KOPT-K1 (cell line): ENCODE data around the gene CXCL3.

ENCODE experiments used
- H3K27ac ChIP-seq: fragments of 200-600 bp; sonication (generic); 2 replicates; pipeline ENCODE4 v1.5.1; 2016; ENCODE audit warnings: antibody characterized with exemption, mild to moderate bottlenecking, low read depth, low read length; ENCODE audit not compliant: poor library complexity, severe bottlenecking
- H3K36me3 ChIP-seq: fragments of 200-600 bp; sonication (generic); 2 replicates; pipeline ENCODE4 v1.5.1; 2017; ENCODE audit warnings: antibody characterized with exemption, mild to moderate bottlenecking, low read length, moderate library complexity; ENCODE audit not compliant: insufficient read depth
- H3K9me3 ChIP-seq: fragments of 200-600 bp; sonication (generic); 2 replicates; pipeline ENCODE4 v1.5.1; 2017; ENCODE audit warnings: antibody characterized with exemption, low read length, mild to moderate bottlenecking; ENCODE audit not compliant: insufficient read depth, poor library complexity, severe bottlenecking

Gene CXCL3

GRCh38 chr4:74009307-74009706, 29.2 kb downstream of the CXCL3 start:
- H3K9me3 ChIP-seq = no peaks in the 10 kb centered on the region

GRCh38 chr4:74006009-74006476, 32.4 kb downstream of the CXCL3 start:
- H3K27ac ChIP-seq = no peak overlapping the region

More at GRCh38 chr4:74009307-74009706, 29.2 kb downstream of the CXCL3 start:
- H3K27ac ChIP-seq = no peak overlapping the region
- H3K36me3 ChIP-seq = no peaks in the 10 kb centered on the region

GRCh38 chr4:74005528-74005927, 33.0 kb downstream of the CXCL3 start:
- no peaks in the 10 kb centered on the region for H3K9me3 ChIP-seq
- H3K36me3 ChIP-seq = no peaks in the 10 kb centered on the region
- H3K27ac ChIP-seq = no peak overlapping the region

More at GRCh38 chr4:74006009-74006476, 32.4 kb downstream of the CXCL3 start:
- no peaks in the 10 kb centered on the region for H3K9me3 ChIP-seq
- no peaks in the 10 kb centered on the region for H3K36me3 ChIP-seq

GRCh38 chr4:74004668-74005067, 33.8 kb downstream of the CXCL3 start:
- H3K27ac ChIP-seq = no peak overlapping the region

GRCh38 chr4:74000301-74000700, 38.2 kb downstream of the CXCL3 start:
- Histone ChIP-seq H3K36me3 (no peaks in the 10 kb centered on the region), H3K9me3 (no peaks in the 10 kb centered on the region), H3K27ac (no peak overlapping the region)

More at GRCh38 chr4:74004668-74005067, 33.8 kb downstream of the CXCL3 start:
- no peaks in the 10 kb centered on the region for H3K36me3 ChIP-seq
- H3K9me3 ChIP-seq = no peaks in the 10 kb centered on the region

GRCh38 chr4:73998040-73999011, 40.2 kb downstream of the CXCL3 start, which contains the start of gene CXCL5:
Gene CXCL5 (minus strand): TSS chr4:73998677. CDS start chr4:73998581, 96 bp downstream.
- Histone ChIP-seq H3K9me3 (no peaks in the 10 kb centered on the region), H3K27ac (no peak within 1 kb of the TSS)

GRCh38 chr4:73992050-73992449, 46.4 kb downstream of the CXCL3 start:
- Histone ChIP-seq H3K27ac (no peak overlapping the region), H3K36me3 (no peaks in the 10 kb centered on the region), H3K9me3 (no peaks in the 10 kb centered on the region)

More at GRCh38 chr4:73998040-73999011, 40.2 kb downstream of the CXCL3 start, which contains the start of gene CXCL5:
- H3K36me3 ChIP-seq = no peaks in the 10 kb centered on the region

GRCh38 chr4:73991742-73992000, 46.8 kb downstream of the CXCL3 start:
- no peak overlapping the region for H3K27ac ChIP-seq
- H3K9me3 ChIP-seq = no peaks in the 10 kb centered on the region
- no peaks in the 10 kb centered on the region for H3K36me3 ChIP-seq

- no peaks in the 10 kb centered on the region for H3K36me3 ChIP-seq
- no peak overlapping the region for H3K27ac ChIP-seq
- H3K9me3 ChIP-seq = no peaks in the 10 kb centered on the region
Observed at GRCh38 chr4:73990988-73991741, 47.3 kb downstream of the CXCL3 start.

GRCh38 chr4:73989928-73990327, 48.6 kb downstream of the CXCL3 start:
- H3K27ac ChIP-seq = no peak overlapping the region
- H3K36me3 ChIP-seq = no peaks in the 10 kb centered on the region
- H3K9me3 ChIP-seq = no peaks in the 10 kb centered on the region

- no peaks in the 10 kb centered on the region for H3K9me3 ChIP-seq
- H3K36me3 ChIP-seq = no peaks in the 10 kb centered on the region
- H3K27ac ChIP-seq = no peak overlapping the region
Observed at GRCh38 chr4:73989031-73989430, 49.5 kb downstream of the CXCL3 start.

GRCh38 chr4:73988061-73988460, 50.4 kb downstream of the CXCL3 start, which contains the start of gene PPBP:
Gene PPBP (minus strand): TSS chr4:73988190. CDS start chr4:73988103, 87 bp downstream.
- Histone ChIP-seq H3K27ac (no peak within 1 kb of the TSS), H3K9me3 (no peaks in the 10 kb centered on the region), H3K36me3 (no peaks in the 10 kb centered on the region)
